Mammary epithelial cell (primary cell): ENCODE measurements around the gene REPIN1.

Experiments used
- CTCF ChIP-seq, 2 donors: IDR thresholded peaks in 1 of 2; conservative IDR thresholded peaks in 1 of 2; 2 replicates each; pipeline ENCODE4 v1.5.1; 2011 to 2012; ENCODE audit warnings: inconsistent platforms in 2 of 2, low read length in 2 of 2, mild to moderate bottlenecking in 2 of 2, control low read depth in 1 of 2, low read depth in 1 of 2; ENCODE audit not compliant: insufficient read depth in 1 of 2; ENCODE audit errors: extremely low read depth in 1 of 2
- EZH2 ChIP-seq: IDR thresholded peaks from 2 replicates; pipeline ENCODE4 v1.6.1; 2012; ENCODE audit warnings: low read length, inconsistent platforms, borderline replicate concordance

- TF ChIP-seq CTCF (conservative IDR thresholded peaks at IDR 0.05 in 1 of 2, IDR thresholded peaks at IDR 0.05 in 1 of 2; ENCODE audit: extremely low read depth in 1 of 2, insufficient read depth in 1 of 2, low read depth in 1 of 2, low read length in 2 of 2) (no peak), EZH2 (no peak)
These were observed 38.2 kb downstream of the REPIN1 start for GRCh38 chr7:150406567-150407421.
